SHP77 (cell line): Measurements from ENCODE around the gene MADD.
"Not testable (repeated sequence)": the region's sequence is repeated elsewhere in the genome, so short reads cannot be mapped to it uniquely, and the experiment has no call there.

Experiments
- DNase-seq, 2 experiments: peaks; one replicate each; lab custom pipeline; 2025; lab: John Stamatoyannopoulos, UW

The MADD gene

DNA sequence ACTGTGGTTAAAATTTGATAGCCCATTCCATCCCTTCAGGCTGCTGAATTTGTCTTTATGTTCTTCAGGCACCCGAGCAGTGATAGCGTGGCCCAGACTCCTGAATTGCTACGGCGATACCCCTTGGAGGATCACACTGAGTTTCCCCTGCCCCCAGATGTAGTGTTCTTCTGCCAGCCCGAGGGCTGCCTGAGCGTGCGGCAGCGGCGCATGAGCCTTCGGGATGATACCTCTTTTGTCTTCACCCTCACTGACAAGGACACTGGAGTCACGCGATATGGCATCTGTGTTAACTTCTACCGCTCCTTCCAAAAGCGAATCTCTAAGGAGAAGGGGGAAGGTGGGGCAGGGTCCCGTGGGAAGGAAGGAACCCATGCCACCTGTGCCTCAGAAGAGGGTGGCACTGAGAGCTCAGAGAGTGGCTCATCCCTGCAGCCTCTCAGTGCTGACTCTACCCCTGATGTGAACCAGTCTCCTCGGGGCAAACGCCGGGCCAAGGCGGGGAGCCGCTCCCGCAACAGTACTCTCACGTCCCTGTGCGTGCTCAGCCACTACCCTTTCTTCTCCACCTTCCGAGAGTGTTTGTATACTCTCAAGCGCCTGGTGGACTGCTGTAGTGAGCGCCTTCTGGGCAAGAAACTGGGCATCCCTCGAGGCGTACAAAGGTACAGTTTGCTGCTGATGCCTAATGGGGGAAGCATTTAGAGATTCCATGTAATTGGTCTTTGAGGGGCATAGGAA lies 4.7 kb downstream of the MADD start:
- no peak for DNase-seq

- DNase-seq: no peak
Observed at GRCh38 chr11:47276923-47277322, 7.0 kb downstream of the MADD start.

DNA sequence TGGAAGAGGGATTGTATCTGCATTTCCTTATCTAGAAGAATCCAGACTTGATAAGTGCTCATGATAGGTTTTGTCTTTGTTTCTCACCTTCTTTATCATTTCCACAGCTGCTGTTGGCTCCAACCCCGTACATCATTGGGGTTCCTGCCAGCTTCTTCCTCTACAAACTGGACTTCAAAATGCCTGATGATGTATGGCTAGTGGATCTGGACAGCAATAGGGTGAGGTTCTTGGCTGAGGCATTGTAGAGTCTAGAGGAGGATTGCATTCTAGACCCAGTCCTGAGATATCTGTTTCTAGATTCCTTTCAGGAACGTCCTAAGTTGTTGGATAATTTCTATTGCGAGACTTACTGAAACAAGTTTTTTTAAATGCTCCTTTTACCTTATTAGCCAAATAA lies 8.1 kb downstream of the MADD start:
- no peak for DNase-seq

GRCh38 chr11:47278769-47279168 lies 8.8 kb downstream of the MADD start:
- DNase-seq: no peak

DNA sequence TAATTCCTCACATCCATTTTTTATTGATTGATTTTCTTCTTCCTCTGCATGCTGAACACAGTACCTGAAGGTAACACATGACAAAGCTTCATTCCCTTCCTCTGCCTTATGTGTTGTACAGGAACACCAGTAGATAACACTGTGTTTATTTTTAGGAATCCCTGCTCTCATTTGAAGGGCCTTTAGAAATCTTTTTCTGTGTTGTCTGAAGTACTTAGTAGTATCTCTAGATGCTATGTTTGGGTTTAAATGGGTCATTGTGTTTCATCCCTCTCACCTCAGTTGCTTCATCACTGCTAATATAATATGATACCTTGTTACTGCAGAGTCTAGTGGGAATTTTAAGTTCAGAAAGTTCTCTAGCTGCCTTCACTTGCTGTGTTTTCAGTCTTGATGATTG lies 10.2 kb downstream of the MADD start:
- DNase-seq: no peak

GRCh38 chr11:47280860-47281259 lies 10.9 kb downstream of the MADD start:
- DNase-seq: no peak

DNA sequence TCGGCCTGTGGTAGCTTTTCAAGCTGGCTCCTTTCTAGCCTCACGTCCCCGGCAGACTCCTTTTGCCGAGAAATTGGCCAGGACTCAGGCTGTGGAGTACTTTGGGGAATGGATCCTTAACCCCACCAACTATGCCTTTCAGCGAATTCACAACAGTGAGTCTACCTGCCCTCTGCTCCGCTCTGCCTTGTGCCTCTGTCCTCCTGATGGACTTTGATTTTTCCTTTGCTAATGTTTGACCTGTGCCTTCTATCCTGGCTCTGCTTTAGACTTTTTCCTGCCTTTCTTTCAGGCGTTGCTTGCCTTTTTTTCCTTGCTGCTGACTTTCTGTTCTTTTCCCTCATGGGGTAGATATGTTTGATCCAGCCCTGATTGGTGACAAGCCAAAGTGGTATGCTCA lies 12.5 kb downstream of the MADD start:
- DNase-seq: no peak

GRCh38 chr11:47284151-47284550 lies 14.2 kb downstream of the MADD start:
- DNase-seq: no peak

- DNase-seq: no peak
Observed at GRCh38 chr11:47285969-47286770, 16.2 kb downstream of the MADD start.

DNA sequence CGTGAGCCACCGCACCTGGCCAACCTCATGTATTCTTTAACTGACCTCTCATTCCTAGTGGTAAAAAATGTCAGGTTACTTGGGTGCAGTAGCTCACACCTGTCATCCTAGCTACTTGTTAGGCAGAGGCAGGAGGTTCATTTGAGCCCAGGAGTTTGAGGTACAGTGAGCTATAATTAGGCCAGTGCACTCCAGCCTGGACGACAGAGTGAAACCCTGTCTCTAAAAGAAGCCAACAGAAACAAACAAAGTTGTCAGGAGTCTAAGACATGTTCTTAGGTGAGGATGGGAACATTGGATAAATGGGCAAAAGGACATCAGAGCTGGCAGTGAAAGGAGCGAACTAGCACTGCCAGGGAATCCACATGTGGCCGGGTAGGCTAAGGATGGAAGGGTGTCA lies 18.1 kb downstream of the MADD start:
- no peak for DNase-seq

GRCh38 chr11:47289856-47290255 lies 19.9 kb downstream of the MADD start:
- DNase-seq: no peak

DNA sequence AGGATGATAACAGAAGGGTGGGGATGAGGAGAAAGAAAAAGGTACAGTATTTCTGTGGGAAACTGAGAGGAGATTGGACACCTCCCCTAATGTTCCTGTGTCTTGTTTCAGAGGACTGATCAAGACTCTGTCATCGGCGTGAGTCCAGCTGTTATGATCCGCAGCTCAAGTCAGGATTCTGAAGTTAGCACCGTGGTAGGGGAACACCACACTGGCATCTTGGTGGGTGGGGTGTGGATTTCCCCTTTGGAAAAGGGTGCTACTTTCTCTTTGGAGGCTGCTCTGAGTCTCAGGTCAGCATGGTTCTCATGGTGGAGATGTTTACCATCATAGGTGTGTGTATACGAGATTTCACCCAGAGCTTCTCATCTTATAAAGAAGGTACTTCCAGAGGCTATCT lies 25.5 kb downstream of the MADD start:
- DNase-seq: no peak

DNA sequence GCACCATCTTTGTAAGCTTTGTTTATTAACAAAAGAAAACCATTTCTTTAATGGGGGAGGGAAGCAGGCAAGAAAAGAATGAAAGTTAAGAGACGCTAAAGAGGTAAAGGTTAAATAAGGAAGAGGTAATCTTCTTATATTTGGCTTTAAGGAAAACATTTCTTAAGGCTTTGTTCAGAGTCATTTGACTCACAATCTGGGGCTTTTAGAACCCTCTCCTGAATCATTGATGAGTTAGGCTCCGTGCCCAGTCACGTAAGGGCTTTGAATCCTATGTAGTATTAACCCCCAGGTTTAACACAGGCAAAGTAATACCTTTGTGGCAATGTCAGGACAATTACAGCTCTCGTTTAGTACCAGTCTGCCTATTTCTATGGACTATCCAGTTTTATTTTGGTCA lies 26.1 kb downstream of the MADD start:
- no peak for DNase-seq

DNA sequence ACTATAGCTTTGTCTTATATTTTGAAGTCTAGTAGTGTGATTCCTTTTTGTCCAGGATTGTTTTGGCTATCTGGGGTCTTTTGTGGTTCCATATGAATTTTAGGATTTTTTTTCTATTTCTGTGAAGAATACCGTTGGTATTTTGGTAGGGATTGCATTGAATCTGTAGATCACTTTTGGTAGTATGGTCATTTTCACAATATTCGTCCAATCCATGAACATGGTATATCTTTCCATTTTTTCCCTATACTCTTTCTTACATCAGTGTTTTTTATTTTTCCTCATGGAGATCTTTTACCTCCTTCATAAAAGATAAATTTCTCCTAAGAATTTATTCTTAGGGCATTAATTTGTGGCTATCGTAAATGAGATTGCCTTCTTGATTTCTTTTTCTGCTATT lies 29.1 kb downstream of the MADD start:
- no peak for DNase-seq

GRCh38 chr11:47302853-47303252 lies 32.9 kb downstream of the MADD start:
- DNase-seq: no peak

DNA sequence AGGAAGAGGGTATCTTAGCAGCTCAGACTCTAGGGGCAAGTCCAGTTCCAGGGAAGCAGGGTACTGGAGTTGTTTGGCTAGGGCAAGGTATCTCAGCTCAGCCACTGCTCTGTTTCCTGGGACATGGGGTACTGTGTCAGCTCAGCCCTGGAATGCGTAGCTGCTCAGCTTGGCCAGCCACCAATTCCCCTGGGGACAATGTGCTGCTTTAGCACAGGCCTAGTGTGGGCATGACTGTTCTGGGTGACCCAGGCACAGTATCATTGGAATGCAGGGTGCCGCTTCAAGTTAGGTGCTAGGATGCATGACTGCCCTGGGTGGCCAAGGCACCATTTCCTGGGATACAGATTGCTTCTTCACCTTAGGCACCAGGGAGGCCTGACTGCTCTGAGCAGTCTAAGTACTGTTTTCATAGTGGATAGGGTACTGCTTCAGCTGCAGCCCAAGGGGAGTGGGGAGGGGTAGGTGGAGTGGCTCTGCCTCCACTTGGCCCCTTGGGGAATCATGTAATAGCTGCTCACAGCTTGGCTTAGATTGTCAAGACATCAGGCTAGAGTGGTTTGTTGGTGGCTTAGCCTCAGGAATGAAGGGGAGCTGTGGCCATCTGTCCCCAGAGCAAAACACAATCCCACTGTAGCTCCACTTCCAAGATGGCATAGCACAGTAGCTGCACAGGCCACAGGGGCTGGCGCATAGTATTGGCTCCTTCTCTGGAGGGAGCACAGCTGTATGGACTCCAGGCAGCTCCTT lies 36.0 kb downstream of the MADD start:
- no peak for DNase-seq

DNA sequence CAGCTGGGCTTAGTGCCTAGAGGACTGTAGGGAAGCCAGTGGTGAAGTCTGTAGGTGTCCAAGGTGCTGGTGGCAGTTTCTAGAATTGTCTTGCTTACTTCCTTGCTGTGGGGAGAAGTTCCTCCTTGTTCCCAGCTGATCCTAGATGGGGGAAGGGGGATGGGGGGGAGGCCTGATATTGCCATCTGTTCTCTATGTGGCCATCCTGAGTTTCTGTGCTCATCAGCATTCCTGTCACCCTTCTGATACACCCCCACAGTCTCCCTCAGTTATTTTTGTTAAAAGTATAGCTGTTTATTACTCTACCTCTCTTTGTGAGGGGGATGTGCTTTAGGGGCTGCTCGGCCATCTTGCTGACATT lies 36.5 kb downstream of the MADD start:
- no peak for DNase-seq

GRCh38 chr11:47308050-47308823 lies 38.3 kb downstream of the MADD start:
- no peak for DNase-seq

DNA sequence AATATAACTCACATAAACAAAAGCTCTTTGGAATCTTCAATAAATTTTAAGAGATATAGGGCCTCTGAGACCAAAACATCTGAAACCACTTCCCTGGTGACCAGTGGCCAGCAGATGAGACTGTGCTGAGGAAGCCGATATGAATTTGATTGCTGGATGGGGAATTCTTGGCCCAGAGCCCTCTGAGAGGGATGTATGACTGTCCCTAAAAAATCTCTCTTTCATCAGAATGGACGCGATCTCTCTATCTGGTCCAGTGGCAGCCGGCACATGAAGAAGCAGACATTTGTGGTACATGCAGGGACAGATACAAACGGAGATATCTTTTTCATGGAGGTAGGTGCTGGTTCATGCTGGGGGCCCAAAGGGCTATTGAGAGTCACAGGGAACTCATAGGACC lies 45.1 kb downstream of the MADD start:
- DNase-seq: no peak

DNA sequence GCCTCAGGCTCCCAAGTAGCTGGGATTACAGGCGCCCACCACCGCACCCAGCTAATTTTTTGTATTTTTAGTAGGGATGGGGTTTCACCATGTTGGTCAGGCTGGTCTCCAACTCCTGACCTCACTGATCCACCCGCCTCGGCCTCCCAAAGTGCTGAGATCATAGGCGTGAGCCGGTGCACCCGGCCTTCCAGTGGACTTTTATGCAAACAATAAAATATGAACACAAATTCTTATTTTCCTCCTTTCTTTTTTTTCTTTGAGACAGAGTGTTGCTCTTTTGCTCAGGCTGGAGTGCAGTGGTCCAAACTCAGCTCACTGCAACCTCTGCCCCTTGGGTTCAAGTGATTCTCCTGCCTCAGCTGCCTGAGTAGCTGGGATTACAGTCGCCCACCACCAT lies 46.6 kb downstream of the MADD start:
- DNase-seq: not testable (repeated sequence)

DNA sequence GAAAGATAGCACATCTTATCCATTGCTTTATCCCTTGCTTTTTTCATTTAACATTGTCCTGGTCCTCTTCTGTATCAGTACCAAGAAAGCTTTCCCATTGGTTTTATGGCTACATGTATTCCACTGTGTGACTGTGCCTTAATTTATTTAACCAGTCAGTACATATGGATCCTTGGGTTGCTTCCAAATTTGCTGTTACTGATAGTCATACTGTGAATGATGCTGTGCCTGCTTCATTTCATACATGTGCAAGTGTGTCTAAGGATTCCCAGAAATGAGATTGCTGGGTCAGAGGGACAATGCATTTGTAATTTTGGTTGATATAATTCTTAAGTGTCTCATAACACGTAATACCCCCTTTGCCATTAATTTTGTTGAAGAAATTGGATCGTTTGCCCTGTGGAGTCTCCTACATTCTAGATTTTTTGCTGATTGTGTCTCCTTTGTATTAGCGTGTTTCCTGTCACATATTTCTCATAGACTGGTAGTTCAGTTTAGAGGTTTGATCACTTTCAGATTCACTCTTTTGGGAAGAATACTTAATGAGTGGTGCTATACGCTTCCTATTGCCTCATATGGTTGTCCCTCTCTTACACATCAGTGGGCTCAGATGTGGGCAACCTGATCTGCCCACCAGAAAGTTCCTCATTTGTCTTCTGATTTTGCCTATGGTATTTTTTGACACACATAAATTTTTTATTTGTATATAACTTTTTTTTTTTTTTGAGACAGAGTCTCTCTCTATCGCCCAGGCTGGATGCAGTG lies 47.3 kb downstream of the MADD start:
- DNase-seq: no peak
